HepG2 (cell line): Measurements from ENCODE around the gene LHFPL6. TPM values are rescaled to one million over a fixed set of nuclear protein-coding genes. Genes with fewer than 3 reads are reported as not detected.

Source experiments
- ATAC-seq: fragments of 200-7000 bp; cut with Tn5 transposase; 3 replicates; pipeline ENCODE4 v1.9.1; 2020; ENCODE audit warnings: mild to moderate bottlenecking, moderate library complexity
- BruUV-seq: library from RNA; stranded (reverse); fragments of 400-500 nt; replicated peaks from 2 replicates; lab custom pipeline; 2021; lab: Mats Ljungman, UMichigan
- CTCF ChIA-PET: fragments of 300-600 bp; formaldehyde crosslinking; extraction: SDS; loops from one replicate; lab custom pipeline; 2021; ENCODE audit warnings: low total read pairs, inconsistent platforms, low intra/inter-chr PET ratio; lab: Yijun Ruan, JAX
- POLR2A ChIA-PET: fragments of 350-600 bp; sonication (Branson Sonifier 250); formaldehyde crosslinking; loops from one replicate; lab custom pipeline; 2020; ENCODE audit warnings: antibody characterized with exemption, inconsistent platforms; lab: Yijun Ruan, JAX
- DNase-seq: peaks from one replicate; pipeline ENCODE4 v3.0.0-alpha.2; 2015; ENCODE audit warnings: low spot score
- FAIRE-seq: peaks from 3 replicates; lab custom pipeline; 2011; peaks lifted over from hg19 to GRCh38; lab: Jason Lieb, UNC
- H2AFZ ChIP-seq: one replicate; pipeline ENCODE4 v1.6.1; 2011; ENCODE audit warnings: low read length, inconsistent platforms
- H3K27ac ChIP-seq: fragments of 300-600 bp; 3 replicates; pipeline ENCODE4 v1.8.0; 2011; ENCODE audit warnings: mixed run types, mild to moderate bottlenecking, mixed read lengths, low read length, inconsistent platforms; ENCODE audit not compliant: insufficient read depth; ENCODE audit errors: extremely low read length
- H3K27me3 ChIP-seq, 2 experiments: fragments of 200-600 bp in 1 of 2; 2 replicates in 1 of 2; 3 replicates in 1 of 2; pipeline versions ENCODE4 v1.6.0 to v1.8.0; 2011; ENCODE audit warnings: low read length in 2 of 2, mild to moderate bottlenecking in 2 of 2, moderate library complexity in 2 of 2, inconsistent platforms in 1 of 2; ENCODE audit not compliant: insufficient read depth in 2 of 2, control insufficient read depth in 1 of 2
- H3K36me3 ChIP-seq, 2 experiments: fragments of 200-600 bp in 1 of 2; replicated peaks in 1 of 2; 2 replicates in 1 of 2; 3 replicates in 1 of 2; pipeline versions ENCODE4 v1.5.1 to v1.8.0; 2011; ENCODE audit warnings: low read length in 2 of 2, inconsistent platforms in 1 of 2; ENCODE audit not compliant: insufficient read depth in 2 of 2, control insufficient read depth in 1 of 2
- H3K4me1 ChIP-seq: 2 replicates; pipeline ENCODE4 v1.5.1; 2012; ENCODE audit warnings: low read length, inconsistent platforms; ENCODE audit not compliant: insufficient read depth
- H3K4me2 ChIP-seq: 2 replicates; pipeline ENCODE4 v1.6.0; 2011; ENCODE audit warnings: low read depth, low read length, inconsistent platforms
- H3K4me3 ChIP-seq, 3 experiments: fragments of 200-600 bp in 1 of 3; sonication (generic), shearing (Covaris generic) in 1 of 3; replicated peaks in 1 of 3; 2 replicates each; pipeline ENCODE4 v1.5.1; 2011 to 2016; ENCODE audit warnings: low read length in 3 of 3, inconsistent platforms in 2 of 3, low read depth in 2 of 3, mild to moderate bottlenecking in 2 of 3, control low read depth in 1 of 3, mixed read lengths in 1 of 3; ENCODE audit not compliant: insufficient read depth in 1 of 3
- H3K79me2 ChIP-seq: one replicate; pipeline ENCODE4 v1.6.1; 2011; ENCODE audit warnings: low read length, inconsistent platforms; ENCODE audit not compliant: insufficient read depth
- H3K9ac ChIP-seq: 2 replicates; pipeline ENCODE4 v1.6.0; 2011; ENCODE audit warnings: mild to moderate bottlenecking, low read depth, low read length, inconsistent platforms; ENCODE audit not compliant: insufficient read depth
- H3K9me3 ChIP-seq: 2 replicates; pipeline ENCODE4 v1.5.1; 2012; ENCODE audit warnings: mild to moderate bottlenecking, low read length
- H4K20me1 ChIP-seq: 2 replicates; pipeline ENCODE4 v1.6.0; 2011; ENCODE audit warnings: inconsistent platforms, mild to moderate bottlenecking, low read length, moderate library complexity; ENCODE audit not compliant: insufficient read depth
- FIP1L1 ChIP-seq: fragments of 200-400 bp; formaldehyde crosslinking; IDR thresholded peaks from 2 replicates; pipeline ENCODE4 v1.6.1; 2018; ENCODE audit warnings: low read depth, mild to moderate bottlenecking, low read length, moderate library complexity, borderline replicate concordance; ENCODE audit not compliant: insufficient read depth
- KLF16 ChIP-seq, 2 experiments: sonication (generic) in 1 of 2; formaldehyde crosslinking in 1 of 2; IDR thresholded peaks; 2 replicates each; pipeline versions ENCODE4 v1.6.1 to v1.8.0; 2016 to 2023; ENCODE audit warnings: missing genetic modification reagents in 2 of 2, missing compliant biosample characterization in 1 of 2
- MYC ChIP-seq: sonication (generic); formaldehyde crosslinking; IDR thresholded peaks from 2 replicates; pipeline ENCODE4 v1.9.0; 2021; ENCODE audit warnings: missing genetic modification reagents, borderline replicate concordance
- NONO ChIP-seq, 2 experiments: fragments of 450-650 bp in 1 of 2; sonication (generic) in 1 of 2; formaldehyde crosslinking in 1 of 2; IDR thresholded peaks in 1 of 2; conservative IDR thresholded peaks in 1 of 2; 2 replicates each; pipeline versions ENCODE4 v1.6.1 to v1.8.0; 2017 to 2022; ENCODE audit warnings: mild to moderate bottlenecking in 1 of 2, missing genetic modification reagents in 1 of 2, moderate library complexity in 1 of 2
- TBX3 ChIP-seq: fragments of 450-650 bp; IDR thresholded peaks from 2 replicates; pipeline ENCODE4 v1.6.1; 2017; ENCODE audit warnings: antibody characterized with exemption, mild to moderate bottlenecking, inconsistent platforms, borderline replicate concordance
- THAP11 ChIP-seq: IDR thresholded peaks from 2 replicates; pipeline ENCODE4 v1.6.1; 2016; ENCODE audit warnings: missing biosample characterization, missing genetic modification reagents
- TMF1 ChIP-seq: sonication (generic); formaldehyde crosslinking; IDR thresholded peaks from 2 replicates; pipeline ENCODE4 v1.8.1; 2022; ENCODE audit warnings: low read depth, missing genetic modification reagents
- ZFP36L2 ChIP-seq: sonication (generic); formaldehyde crosslinking; IDR thresholded peaks from 2 replicates; pipeline ENCODE4 v1.4.0; 2020; ENCODE audit warnings: missing genetic modification reagents
- ZNF251 ChIP-seq: sonication (generic); formaldehyde crosslinking; IDR thresholded peaks from 2 replicates; pipeline ENCODE4 v1.9.0; 2021; ENCODE audit warnings: mild to moderate bottlenecking, missing genetic modification reagents
- ZNF607 ChIP-seq: sonication (generic); formaldehyde crosslinking; IDR thresholded peaks from 2 replicates; pipeline ENCODE4 v1.5.1; 2020; ENCODE audit warnings: missing genetic modification reagents, mild to moderate bottlenecking, borderline replicate concordance
- ZNF652 ChIP-seq: IDR thresholded peaks from 2 replicates; pipeline ENCODE4 v1.6.1; 2016; ENCODE audit warnings: low read depth, borderline replicate concordance
- ZNF792 ChIP-seq: IDR thresholded peaks from 2 replicates; pipeline ENCODE4 v1.6.1; 2016
- WGBS: methylation state at CpG from one replicate; pipeline ENCODE4 v1.1.6; 2017; ENCODE audit warnings: low lambda C conversion rate; 5-methylcytosine and 5-hydroxymethylcytosine counted together
- in situ Hi-C: cut with HindIII; loops from 2 replicates; pipeline ENCODE4 v1.10.0; 2017; ENCODE audit warnings: low pct_unique_long_range_greater_than_20kb; ENCODE audit not compliant: extremely low pct_ligation_motif_present
- intact Hi-C: fragments of 100-400 bp; cut with micrococcal nuclease; formaldehyde crosslinking; loops from one replicate; pipeline ENCODE4 v1.10.0; 2022; ENCODE audit not compliant: unreplicated experiment
- polyA plus RNA-seq, 8 experiments: library from polyadenylated mRNA; depleted of rRNA in 3 of 8; stranded (reverse) in 7 of 8; unstranded in 1 of 8; fragments of >200 nt; fragmentation: Illumina TruSeq in 4 of 8; extraction: Trizol in 4 of 8; gene quantifications; 2 replicates each; pipeline versions ENCODE4 v1.2.1 to v1.2.3, GENCODE V29; 2011 to 2016; ENCODE audit warnings: low read depth in 4 of 8, missing spikeins in 1 of 8, mixed read lengths in 1 of 8; ENCODE audit not compliant: insufficient read depth in 1 of 8
- total RNA-seq, 5 experiments: library from RNA; depleted of rRNA; stranded (reverse); fragments of >200 nt; fragmentation: Illumina TruSeq; extraction: Trizol; gene quantifications; 2 replicates each; pipeline ENCODE4 v1.2.3, GENCODE V29; 2016; ENCODE audit warnings: low read depth in 1 of 5
- TF ChIP-seq, protein P1 (sequence below): sonication (generic); formaldehyde crosslinking; IDR thresholded peaks from 2 replicates; pipeline ENCODE4 v1.8.1; 2023; ENCODE audit warnings: mild to moderate bottlenecking, missing genetic modification reagents, borderline replicate concordance

LHFPL6 gene
- total and polyA plus RNA-seq, 2 of the 13 experiments (the other 11 are each of a cell fraction or from before 2014, with no cell fraction given) = not detected

DNA sequence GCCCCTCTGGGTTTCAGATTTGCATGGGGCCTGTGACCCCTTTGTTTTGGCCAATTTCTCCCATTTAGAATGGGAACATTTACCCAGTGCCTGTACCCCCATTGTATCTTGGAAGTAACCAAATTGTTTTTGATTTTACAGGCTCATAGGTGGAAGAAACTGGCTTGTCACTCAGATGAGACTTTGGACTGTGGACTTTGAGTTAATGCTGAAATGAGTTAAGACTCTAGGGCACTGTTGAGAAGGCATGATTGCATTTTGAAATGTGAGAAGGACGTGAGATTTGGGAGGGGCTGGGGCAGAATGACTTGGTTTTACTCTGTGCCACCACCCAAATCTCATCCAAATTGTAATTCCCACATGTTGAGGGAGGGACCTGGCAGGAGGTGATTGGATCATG is 306.0 kb downstream of the LHFPL6 start:
- no peak overlapping the region for H3K4me3 ChIP-seq
- intact Hi-C loops = no loop called here
- no peaks in the 10 kb centered on the region for H4K20me1 ChIP-seq
- no TSS peak for BruUV-seq
- FAIRE-seq = no peak
- no peak overlapping the region for H3K27ac ChIP-seq
- CTCF ChIA-PET = no interaction called here
- H3K4me1 ChIP-seq = no peaks in the 10 kb centered on the region
- H3K9ac ChIP-seq = no peak overlapping the region
- POLR2A ChIA-PET = no interaction called here
- H3K4me2 ChIP-seq = no peak overlapping the region
- no peak for DNase-seq
- no peaks in the 10 kb centered on the region for H3K36me3 ChIP-seq
- TF ChIP-seq TMF1 (CRISPR knock-in tag) (no peak), TBX3 (no peak), FIP1L1 (no peak), THAP11 (CRISPR knock-in tag) (no peak)
- WGBS = 8% methylated on average over 1 of the region's 1 CpG
- peaks cover 29% of the 10 kb centered on the region for H3K9me3 ChIP-seq
- in situ Hi-C loops = no loop called here
- no peak overlapping the region for H2AFZ ChIP-seq
- no peak for ATAC-seq
- no peaks in the 10 kb centered on the region for H3K79me2 ChIP-seq
- no peaks in the 10 kb centered on the region for H3K27me3 ChIP-seq

DNA sequence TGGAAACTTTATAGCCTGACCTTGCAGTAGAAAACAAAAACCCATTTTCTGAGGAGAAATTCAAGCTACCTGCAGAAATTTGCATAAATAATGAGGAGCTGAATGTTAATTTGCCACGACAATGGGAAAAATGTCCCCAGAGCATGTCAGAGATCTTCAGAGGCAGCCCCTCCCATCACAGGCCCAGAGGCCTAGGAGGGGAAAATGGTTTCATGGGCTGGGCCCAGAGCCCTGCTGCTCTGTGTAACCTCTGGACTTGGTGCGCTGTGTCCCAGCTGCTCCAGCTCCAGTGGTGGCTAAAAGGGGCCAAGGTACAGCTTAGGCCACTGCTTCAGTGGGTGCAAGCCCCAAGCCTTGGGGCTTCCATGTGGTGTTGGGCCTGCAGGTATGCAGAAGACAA is 306.8 kb downstream of the LHFPL6 start:
- BruUV-seq = no TSS peak
- intact Hi-C loops (no loop called here), in situ Hi-C loops (no loop called here)
- H4K20me1 ChIP-seq = no peaks in the 10 kb centered on the region
- no peak overlapping the region for H3K9ac ChIP-seq
- H3K4me2 ChIP-seq = no peak overlapping the region
- ChIA-PET POLR2A (no interaction called here), CTCF (no interaction called here)
- H3K36me3 ChIP-seq = no peaks in the 10 kb centered on the region
- H3K4me3 ChIP-seq = no peak overlapping the region
- no peaks in the 10 kb centered on the region for H3K79me2 ChIP-seq
- peaks cover 29% of the 10 kb centered on the region for H3K9me3 ChIP-seq
- H2AFZ ChIP-seq = no peak overlapping the region
- H3K27me3 ChIP-seq = no peaks in the 10 kb centered on the region
- WGBS = 19% methylated on average over 1 of the region's 2 CpGs
- ATAC-seq (no peak), FAIRE-seq (no peak), DNase-seq (no peak)
- no peak overlapping the region for H3K27ac ChIP-seq
- TF ChIP-seq KLF16 (CRISPR knock-in tag; IDR thresholded peaks at IDR 0.05) (no peak), ZNF607 (no peak), MYC (CRISPR knock-in tag) (no peak), ZNF792 (CRISPR knock-in tag) (no peak), NONO (IDR thresholded peaks at IDR 0.05) (no peak), NONO (CRISPR knock-in tag; conservative IDR thresholded peaks at IDR 0.05) (no peak), ZNF251 (no peak), ZNF652 (CRISPR knock-in tag) (no peak), ZFP36L2 (CRISPR knock-in tag) (no peak)
- TF ChIP-seq, protein P1, sequence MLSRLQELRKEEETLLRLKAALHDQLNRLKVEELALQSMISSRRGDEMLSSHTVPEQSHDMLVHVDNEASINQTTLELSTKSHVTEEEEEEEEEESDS (CRISPR knock-in tag) = no peak
- H3K4me1 ChIP-seq = no peaks in the 10 kb centered on the region
